HepG2 (cell line): Measurements from ENCODE around the gene CTNNA1. TPM values are rescaled to one million over a fixed set of nuclear protein-coding genes. Genes with fewer than 3 reads are reported as not detected.

Source experiments
- NFATC3 ChIP-seq: sonication (generic); formaldehyde crosslinking; IDR thresholded peaks from 2 replicates; pipeline ENCODE4 v1.5.1; 2020; ENCODE audit warnings: mild to moderate bottlenecking, missing genetic modification reagents
- SOX13 ChIP-seq, 3 experiments: fragments of 450-650 bp in 1 of 3; sonication (generic) in 1 of 3; formaldehyde crosslinking in 1 of 3; IDR thresholded peaks in 2 of 3; conservative IDR thresholded peaks in 1 of 3; 2 replicates each; pipeline versions ENCODE4 v1.5.0 to v1.6.1; 2016 to 2020; ENCODE audit warnings: antibody characterized with exemption in 1 of 3, mild to moderate bottlenecking in 1 of 3, missing compliant biosample characterization in 1 of 3, missing genetic modification reagents in 1 of 3, moderate library complexity in 1 of 3
- SRY ChIP-seq: sonication (generic); formaldehyde crosslinking; IDR thresholded peaks from 2 replicates; pipeline ENCODE4 v1.8.0; 2022; ENCODE audit warnings: mild to moderate bottlenecking, missing genetic modification reagents
- ZKSCAN1 ChIP-seq: fragments of 150-350 bp; IDR thresholded peaks from 2 replicates; pipeline ENCODE4 v1.6.1; 2014; ENCODE audit warnings: low read length
- ZNF274 ChIP-seq: sonication (generic); formaldehyde crosslinking; IDR thresholded peaks from 2 replicates; pipeline ENCODE4 v1.5.1; 2020; ENCODE audit warnings: mild to moderate bottlenecking, missing genetic modification reagents
- ZNF776 ChIP-seq: sonication (generic); formaldehyde crosslinking; IDR thresholded peaks from 2 replicates; pipeline ENCODE4 v1.4.0; 2020; ENCODE audit warnings: mild to moderate bottlenecking, missing genetic modification reagents
- polyA plus RNA-seq, 8 experiments: library from polyadenylated mRNA; depleted of rRNA in 3 of 8; stranded (reverse) in 7 of 8; unstranded in 1 of 8; fragments of >200 nt; fragmentation: Illumina TruSeq in 4 of 8; extraction: Trizol in 4 of 8; gene quantifications; 2 replicates each; pipeline versions ENCODE4 v1.2.1 to v1.2.3, GENCODE V29; 2011 to 2016; ENCODE audit warnings: low read depth in 4 of 8, missing spikeins in 1 of 8, mixed read lengths in 1 of 8; ENCODE audit not compliant: insufficient read depth in 1 of 8
- total RNA-seq, 5 experiments: library from RNA; depleted of rRNA; stranded (reverse); fragments of >200 nt; fragmentation: Illumina TruSeq; extraction: Trizol; gene quantifications; 2 replicates each; pipeline ENCODE4 v1.2.3, GENCODE V29; 2016; ENCODE audit warnings: low read depth in 1 of 5
- TF ChIP-seq, protein P1 (sequence below): sonication (generic); formaldehyde crosslinking; IDR thresholded peaks from 2 replicates; pipeline ENCODE4 v1.9.0; 2021; ENCODE audit warnings: mild to moderate bottlenecking, missing genetic modification reagents

Gene CTNNA1
- total and polyA plus RNA-seq, 2 of the 13 experiments (the other 11 are each of a cell fraction or from before 2014, with no cell fraction given) = 66.8 to 162 TPM

DNA sequence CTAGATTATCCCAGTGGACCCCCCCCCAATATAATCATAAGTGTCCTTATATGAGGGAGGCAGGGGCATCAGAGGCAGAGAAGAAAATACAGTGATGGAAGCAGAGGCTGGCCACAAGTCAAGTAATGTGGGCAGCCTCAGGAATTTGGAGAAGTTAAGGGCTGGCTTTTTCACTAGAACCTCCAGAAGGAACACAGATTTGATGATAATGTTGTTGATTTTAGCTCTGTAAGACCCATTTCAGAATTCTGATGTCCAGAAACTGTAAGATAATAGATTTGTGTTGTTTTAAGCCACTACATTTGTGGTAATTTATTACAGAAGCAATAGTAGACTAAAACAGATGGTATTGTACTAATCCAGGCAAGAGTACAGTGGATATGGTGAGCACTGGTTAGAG lies 158.2 kb downstream of the CTNNA1 start (continued):
- TF ChIP-seq, protein P1, sequence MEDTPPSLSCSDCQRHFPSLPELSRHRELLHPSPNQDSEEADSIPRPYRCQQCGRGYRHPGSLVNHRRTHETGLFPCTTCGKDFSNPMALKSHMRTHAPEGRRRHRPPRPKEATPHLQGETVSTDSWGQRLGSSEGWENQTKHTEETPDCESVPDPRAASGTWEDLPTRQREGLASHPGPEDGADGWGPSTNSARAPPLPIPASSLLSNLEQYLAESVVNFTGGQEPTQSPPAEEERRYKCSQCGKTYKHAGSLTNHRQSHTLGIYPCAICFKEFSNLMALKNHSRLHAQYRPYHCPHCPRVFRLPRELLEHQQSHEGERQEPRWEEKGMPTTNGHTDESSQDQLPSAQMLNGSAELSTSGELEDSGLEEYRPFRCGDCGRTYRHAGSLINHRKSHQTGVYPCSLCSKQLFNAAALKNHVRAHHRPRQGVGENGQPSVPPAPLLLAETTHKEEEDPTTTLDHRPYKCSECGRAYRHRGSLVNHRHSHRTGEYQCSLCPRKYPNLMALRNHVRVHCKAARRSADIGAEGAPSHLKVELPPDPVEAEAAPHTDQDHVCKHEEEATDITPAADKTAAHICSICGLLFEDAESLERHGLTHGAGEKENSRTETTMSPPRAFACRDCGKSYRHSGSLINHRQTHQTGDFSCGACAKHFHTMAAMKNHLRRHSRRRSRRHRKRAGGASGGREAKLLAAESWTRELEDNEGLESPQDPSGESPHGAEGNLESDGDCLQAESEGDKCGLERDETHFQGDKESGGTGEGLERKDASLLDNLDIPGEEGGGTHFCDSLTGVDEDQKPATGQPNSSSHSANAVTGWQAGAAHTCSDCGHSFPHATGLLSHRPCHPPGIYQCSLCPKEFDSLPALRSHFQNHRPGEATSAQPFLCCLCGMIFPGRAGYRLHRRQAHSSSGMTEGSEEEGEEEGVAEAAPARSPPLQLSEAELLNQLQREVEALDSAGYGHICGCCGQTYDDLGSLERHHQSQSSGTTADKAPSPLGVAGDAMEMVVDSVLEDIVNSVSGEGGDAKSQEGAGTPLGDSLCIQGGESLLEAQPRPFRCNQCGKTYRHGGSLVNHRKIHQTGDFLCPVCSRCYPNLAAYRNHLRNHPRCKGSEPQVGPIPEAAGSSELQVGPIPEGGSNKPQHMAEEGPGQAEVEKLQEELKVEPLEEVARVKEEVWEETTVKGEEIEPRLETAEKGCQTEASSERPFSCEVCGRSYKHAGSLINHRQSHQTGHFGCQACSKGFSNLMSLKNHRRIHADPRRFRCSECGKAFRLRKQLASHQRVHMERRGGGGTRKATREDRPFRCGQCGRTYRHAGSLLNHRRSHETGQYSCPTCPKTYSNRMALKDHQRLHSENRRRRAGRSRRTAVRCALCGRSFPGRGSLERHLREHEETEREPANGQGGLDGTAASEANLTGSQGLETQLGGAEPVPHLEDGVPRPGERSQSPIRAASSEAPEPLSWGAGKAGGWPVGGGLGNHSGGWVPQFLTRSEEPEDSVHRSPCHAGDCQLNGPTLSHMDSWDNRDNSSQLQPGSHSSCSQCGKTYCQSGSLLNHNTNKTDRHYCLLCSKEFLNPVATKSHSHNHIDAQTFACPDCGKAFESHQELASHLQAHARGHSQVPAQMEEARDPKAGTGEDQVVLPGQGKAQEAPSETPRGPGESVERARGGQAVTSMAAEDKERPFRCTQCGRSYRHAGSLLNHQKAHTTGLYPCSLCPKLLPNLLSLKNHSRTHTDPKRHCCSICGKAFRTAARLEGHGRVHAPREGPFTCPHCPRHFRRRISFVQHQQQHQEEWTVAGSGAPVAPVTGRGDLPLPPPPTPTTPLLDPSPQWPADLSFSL (CRISPR knock-in tag) = no peak
- TF ChIP-seq ZNF776 (CRISPR knock-in tag) = no peak
- TF ChIP-seq ZKSCAN1 = no peak
- TF ChIP-seq NFATC3 (CRISPR knock-in tag) = no peak
- no peak for TF ChIP-seq SRY (CRISPR knock-in tag)
- TF ChIP-seq SOX13 (IDR thresholded peaks at IDR 0.05) = no peak
- no peak for TF ChIP-seq SOX13 (CRISPR knock-in tag; conservative IDR thresholded peaks at IDR 0.05 in 1 of 2, IDR thresholded peaks at IDR 0.05 in 1 of 2)
- TF ChIP-seq ZNF274 (CRISPR knock-in tag) = no peak
